H1 (cell line): Measurements from ENCODE around the gene SCN3B. TPM values are rescaled to one million over a fixed set of nuclear protein-coding genes. Genes with fewer than 3 reads are reported as not detected.

ENCODE experiments used
- CTCF ChIA-PET: fragments of 300-600 bp; sonication (Branson Sonifier 250); formaldehyde crosslinking; loops from one replicate; lab custom pipeline; 2021; ENCODE audit not compliant: partially characterized antibody; lab: Charles Lee
- POLR2A ChIA-PET: fragments of 300-600 bp; sonication (Branson Sonifier 250); formaldehyde crosslinking; loops from one replicate; lab custom pipeline; 2021; ENCODE audit warnings: inconsistent platforms; ENCODE audit not compliant: partially characterized antibody; lab: Charles Lee
- DNase-seq, 2 experiments: peaks; one replicate each; pipeline versions ENCODE4 v3.0.0 to v3.0.0-alpha.2; 2010 to 2022; ENCODE audit warnings: low spot score in 2 of 2, low read depth in 1 of 2, mixed read lengths in 1 of 2
- FAIRE-seq: peaks from 2 replicates; lab custom pipeline; 2011; peaks lifted over from hg19 to GRCh38; lab: Jason Lieb, UNC
- H2AFZ ChIP-seq: 2 replicates; pipeline ENCODE4 v1.8.1; 2012; ENCODE audit warnings: low read length, inconsistent platforms
- H2AK5ac ChIP-seq: 2 replicates; pipeline ENCODE4 v1.6.1; 2013; ENCODE audit warnings: low read depth, low read length
- H2BK120ac ChIP-seq: replicated peaks from 2 replicates; pipeline ENCODE3; 2013; ENCODE audit warnings: low read depth, low read length, inconsistent platforms
- H2BK12ac ChIP-seq: 2 replicates; pipeline ENCODE4 v1.6.1; 2013; ENCODE audit warnings: low read depth, low read length
- H2BK15ac ChIP-seq: 2 replicates; pipeline ENCODE4 v1.6.1; 2013; ENCODE audit warnings: low read length
- H2BK20ac ChIP-seq: 2 replicates; pipeline ENCODE4 v1.6.1; 2013; ENCODE audit warnings: low read length
- H2BK5ac ChIP-seq: 2 replicates; pipeline ENCODE4 v1.6.1; 2013; ENCODE audit warnings: low read depth, low read length
- H3K14ac ChIP-seq: 2 replicates; pipeline ENCODE4 v1.6.1; 2013; ENCODE audit warnings: inconsistent platforms; ENCODE audit not compliant: insufficient read length
- H3K18ac ChIP-seq: 2 replicates; pipeline ENCODE4 v1.6.1; 2013; ENCODE audit warnings: low read length; ENCODE audit errors: extremely low read depth
- H3K23ac ChIP-seq: 2 replicates; pipeline ENCODE4 v1.6.1; 2013; ENCODE audit warnings: inconsistent platforms; ENCODE audit not compliant: insufficient read length
- H3K23me2 ChIP-seq: 2 replicates; pipeline ENCODE4 v1.6.1; 2013; ENCODE audit warnings: low read depth, low read length
- H3K27ac ChIP-seq: 2 replicates; pipeline ENCODE4 v1.6.1; 2011; ENCODE audit warnings: low read depth, low read length, inconsistent platforms
- H3K27me3 ChIP-seq, 4 experiments: replicated peaks in 1 of 4; 1 replicate in 1 of 4; 2 replicates in 3 of 4; pipeline versions ENCODE4 v1.6.1 to v1.8.1; 2011 to 2013; ENCODE audit warnings: low read length in 3 of 4, mild to moderate bottlenecking in 3 of 4, inconsistent platforms in 2 of 4, mixed read lengths in 2 of 4, moderate library complexity in 1 of 4; ENCODE audit not compliant: control insufficient read depth in 3 of 4, insufficient read depth in 3 of 4; ENCODE audit errors: extremely low read depth in 1 of 4
- H3K36me3 ChIP-seq, 4 experiments: 2 replicates each; pipeline versions ENCODE4 v1.6.1 to v1.8.1; 2011 to 2013; ENCODE audit warnings: mild to moderate bottlenecking in 4 of 4, low read length in 3 of 4, moderate library complexity in 2 of 4, control low read depth in 1 of 4, inconsistent platforms in 1 of 4; ENCODE audit not compliant: insufficient read depth in 4 of 4, control insufficient read depth in 2 of 4
- H3K4ac ChIP-seq: replicated peaks from 2 replicates; pipeline ENCODE3; 2013; ENCODE audit warnings: low read length, low read depth, mixed read lengths, inconsistent platforms; ENCODE audit not compliant: insufficient read length
- H3K4me1 ChIP-seq, 4 experiments: replicated peaks in 1 of 4; 1 replicate in 1 of 4; 2 replicates in 3 of 4; pipeline versions ENCODE4 v1.6.1 to v1.8.1; 2011 to 2013; ENCODE audit warnings: low read length in 3 of 4, inconsistent platforms in 2 of 4, mixed read lengths in 1 of 4; ENCODE audit not compliant: insufficient read depth in 4 of 4, control insufficient read depth in 3 of 4
- H3K4me2 ChIP-seq, 2 experiments: 2 replicates each; pipeline versions ENCODE4 v1.6.1 to v1.8.1; 2011 to 2013; ENCODE audit warnings: low read depth in 2 of 2, low read length in 2 of 2, control low read depth in 1 of 2, inconsistent platforms in 1 of 2, mild to moderate bottlenecking in 1 of 2; ENCODE audit not compliant: insufficient read depth in 1 of 2
- H3K4me3 ChIP-seq, 4 experiments: fragments of 200-600, 300-600 bp in 1 of 4; sonication (generic), shearing (Covaris generic), sonication (Bioruptor Twin) in 1 of 4; 2 replicates each; pipeline versions ENCODE4 v1.5.1 to v1.8.1; 2011 to 2016; ENCODE audit warnings: low read length in 4 of 4, low read depth in 3 of 4, control low read depth in 2 of 4, inconsistent platforms in 2 of 4, mild to moderate bottlenecking in 2 of 4, mixed read lengths in 1 of 4, moderate library complexity in 1 of 4; ENCODE audit not compliant: insufficient read depth in 2 of 4; ENCODE audit errors: extremely low read depth in 1 of 4
- H3K56ac ChIP-seq: replicated peaks from 2 replicates; pipeline ENCODE3; 2013; ENCODE audit warnings: low read depth, mild to moderate bottlenecking, mixed read lengths, low read length, inconsistent platforms; ENCODE audit not compliant: insufficient read length
- H3K79me1 ChIP-seq: 2 replicates; pipeline ENCODE4 v1.6.1; 2013; ENCODE audit warnings: low read depth, low read length, control low read depth
- H3K79me2 ChIP-seq, 2 experiments: 2 replicates each; pipeline versions ENCODE4 v1.6.1 to v1.8.1; 2012 to 2013; ENCODE audit warnings: low read length in 2 of 2, mild to moderate bottlenecking in 2 of 2, inconsistent platforms in 1 of 2; ENCODE audit not compliant: insufficient read depth in 2 of 2, control insufficient read depth in 1 of 2
- H3K9ac ChIP-seq, 4 experiments: replicated peaks in 1 of 4; 1 replicate in 1 of 4; 2 replicates in 3 of 4; pipeline versions ENCODE4 v1.6.1 to v1.8.1; 2011 to 2013; ENCODE audit warnings: low read depth in 3 of 4, low read length in 3 of 4, control low read depth in 2 of 4, mild to moderate bottlenecking in 2 of 4, moderate library complexity in 2 of 4, inconsistent platforms in 1 of 4; ENCODE audit errors: extremely low read depth in 1 of 4
- H3K9me3 ChIP-seq, 2 experiments: 2 replicates each; pipeline versions ENCODE4 v1.6.1 to v1.8.1; 2012 to 2013; ENCODE audit warnings: mild to moderate bottlenecking in 2 of 2, moderate library complexity in 2 of 2, control low read depth in 1 of 2, inconsistent platforms in 1 of 2, low read depth in 1 of 2, low read length in 1 of 2, mixed read lengths in 1 of 2; ENCODE audit not compliant: insufficient read depth in 2 of 2
- H4K20me1 ChIP-seq, 2 experiments: replicated peaks in 1 of 2; 2 replicates each; pipeline versions ENCODE3 to v1.8.1; 2011 to 2013; ENCODE audit warnings: inconsistent platforms in 2 of 2, low read length in 2 of 2, mild to moderate bottlenecking in 1 of 2; ENCODE audit not compliant: insufficient read depth in 2 of 2, control insufficient read depth in 1 of 2
- H4K5ac ChIP-seq: 2 replicates; pipeline ENCODE4 v1.6.1; 2013; ENCODE audit warnings: low read length, low read depth, mixed read lengths, inconsistent platforms; ENCODE audit not compliant: insufficient read length
- H4K8ac ChIP-seq: 2 replicates; pipeline ENCODE4 v1.8.0; 2013; ENCODE audit warnings: mild to moderate bottlenecking, moderate library complexity, low read length, inconsistent platforms; ENCODE audit not compliant: insufficient read depth; ENCODE audit errors: extremely low read depth
- H4K91ac ChIP-seq: replicated peaks from 2 replicates; pipeline ENCODE3; 2013; ENCODE audit warnings: low read length, mixed read lengths, inconsistent platforms; ENCODE audit not compliant: insufficient read length
- ASH2L ChIP-seq: fragments of 200-600, 300-600 bp; sonication (generic); IDR thresholded peaks from one replicate; pipeline ENCODE4 v1.7.1; 2017; ENCODE audit warnings: low read length
- MAFK ChIP-seq: IDR thresholded peaks from 2 replicates; pipeline ENCODE4 v1.6.1; 2012; ENCODE audit warnings: low read depth, mild to moderate bottlenecking, improper control_type of control experiment, low read length
- RAD21 ChIP-seq, 2 experiments: IDR thresholded peaks in 1 of 2; conservative IDR thresholded peaks in 1 of 2; 2 replicates each; pipeline ENCODE4 v1.6.1; 2011; ENCODE audit warnings: low read depth in 2 of 2, low read length in 2 of 2, improper control_type of control experiment in 1 of 2, inconsistent platforms in 1 of 2, mild to moderate bottlenecking in 1 of 2, moderate library complexity in 1 of 2
- RNF2 ChIP-seq: fragments of 200-900, 300-1000 bp; sonication (generic); IDR thresholded peaks from 2 replicates; pipeline ENCODE4 v1.7.1; 2016; ENCODE audit warnings: borderline replicate concordance, low read depth, mild to moderate bottlenecking, antibody characterized with exemption, low read length; ENCODE audit not compliant: poor library complexity, severe bottlenecking; ENCODE audit errors: missing control alignments
- SAP30 ChIP-seq: fragments of 300-600 bp; sonication (generic); IDR thresholded peaks from 2 replicates; pipeline ENCODE4 v1.7.1; 2012; ENCODE audit warnings: low read length, moderate library complexity, mild to moderate bottlenecking, inconsistent platforms; ENCODE audit not compliant: insufficient read depth, insufficient replicate concordance
- SIRT6 ChIP-seq: IDR thresholded peaks from one replicate; pipeline ENCODE4 v1.7.1; 2012; ENCODE audit warnings: low read length, inconsistent platforms
- SP1 ChIP-seq: IDR thresholded peaks from 2 replicates; pipeline ENCODE4 v1.6.1; 2011; ENCODE audit warnings: low read depth, low read length
- SP4 ChIP-seq: IDR thresholded peaks from 2 replicates; pipeline ENCODE4 v1.6.1; 2012; ENCODE audit warnings: low read length, inconsistent platforms
- SRF ChIP-seq: IDR thresholded peaks from 2 replicates; pipeline ENCODE4 v1.6.1; 2011; ENCODE audit warnings: mild to moderate bottlenecking, low read depth, low read length, moderate library complexity
- WGBS, 2 experiments: shearing (Covaris generic) in 1 of 2; methylation state at CpG; one replicate each; pipeline versions ENCODE4 v1.1.6 to v1.1.7; 2013 to 2015; ENCODE audit warnings: low lambda C conversion rate in 2 of 2, mixed read lengths in 2 of 2, inconsistent platforms in 1 of 2, low coverage in 1 of 2, missing lambda C conversion rate in 1 of 2; ENCODE audit not compliant: insufficient replicate concordance in 2 of 2, insufficient coverage in 1 of 2, insufficient read length in 1 of 2; ENCODE audit errors: extremely low coverage in 1 of 2, missing lambda C conversion rate in 1 of 2; 5-methylcytosine and 5-hydroxymethylcytosine counted together
- polyA plus RNA-seq, 7 experiments: library from polyadenylated mRNA; depleted of rRNA in 3 of 7; stranded (reverse) in 5 of 7; unstranded in 2 of 7; fragments of >200 nt in 5 of 7; fragments of 200-250 nt in 2 of 7; gene quantifications; 1 replicate in 5 of 7; 2 replicates in 1 of 7; 4 replicates in 1 of 7; pipeline versions ENCODE4 v1.2.1 to v1.2.3, GENCODE V29; 2011 to 2013; ENCODE audit warnings: missing spikeins in 2 of 7, mixed read lengths in 2 of 7
- total RNA-seq: library from RNA; stranded (reverse); fragmentation: NEBNext Ultra II Directional; extraction: Animal tissue kit (Norgen Biotek cat#: 25700); gene quantifications from 2 replicates; pipeline ENCODE4 v1.2.1, GENCODE V29; 2021
- TF ChIP-seq, protein P1 (sequence below), 3 experiments: IDR thresholded peaks; 1 replicate in 2 of 3; 2 replicates in 1 of 3; pipeline versions ENCODE4 v1.5.1 to v1.6.1; 2011; ENCODE audit warnings: low read length in 3 of 3, mild to moderate bottlenecking in 3 of 3, inconsistent platforms in 2 of 3, low read depth in 1 of 3, moderate library complexity in 1 of 3; ENCODE audit not compliant: insufficient read depth in 1 of 3; ENCODE audit errors: control extremely low read depth in 1 of 3
- TF ChIP-seq, protein P2 (sequence below): IDR thresholded peaks from 2 replicates; pipeline ENCODE4 v1.6.1; 2012; ENCODE audit warnings: inconsistent platforms

SCN3B gene
- total and polyA plus RNA-seq, 2 of the 8 experiments (the other 6 are each of a cell fraction or from before 2014, with no cell fraction given) = 0.67 to 1.1 TPM

DNA sequence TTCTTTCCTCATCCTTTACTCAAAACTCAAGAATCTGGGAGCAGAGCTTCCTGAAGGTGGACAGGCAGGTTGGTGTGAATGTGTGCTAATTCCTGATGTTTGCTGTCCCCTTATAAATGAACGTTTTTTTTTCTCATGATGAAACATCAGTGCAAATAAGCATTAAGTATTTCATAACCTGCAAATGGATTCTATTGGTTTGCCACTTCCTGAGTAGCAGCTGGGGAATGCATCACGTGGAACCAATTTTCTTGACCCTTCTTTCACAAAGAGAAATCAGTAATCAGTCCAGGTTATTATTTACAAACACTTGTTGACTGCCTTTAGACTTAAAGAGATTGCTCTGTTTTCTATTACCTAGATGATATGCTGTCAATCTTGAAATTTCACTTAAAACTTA is 40.1 kb upstream of the SCN3B start:
- no peaks in the 10 kb centered on the region for H3K79me2 ChIP-seq
- H2AK5ac ChIP-seq = no peak overlapping the region
- CTCF ChIA-PET = interaction anchor here (0.7 to 2.0 kb wide), 4 partner anchors 11 to 22 kb away, joined by 3 to 7 read pairs (median 5); no protein-coding TSS in a partner anchor
- H3K56ac ChIP-seq = no peak overlapping the region
- no peaks in the 10 kb centered on the region for H3K9me3 ChIP-seq
- no peak overlapping the region for H3K4ac ChIP-seq
- no peak overlapping the region for H2BK20ac ChIP-seq
- no peaks in the 10 kb centered on the region for H3K36me3 ChIP-seq
- H3K9ac ChIP-seq = no peak overlapping the region
- no peaks in the 10 kb centered on the region for H3K79me1 ChIP-seq
- no peak overlapping the region for H4K91ac ChIP-seq
- no peak overlapping the region for H4K8ac ChIP-seq
- no peak overlapping the region for H2AFZ ChIP-seq
- no peak overlapping the region for H3K14ac ChIP-seq
- no peaks in the 10 kb centered on the region; a peak in 1 of 7 replicates for H3K27me3 ChIP-seq
- DNase-seq = no peak
- no peak overlapping the region for H3K4me3 ChIP-seq
- H2BK12ac ChIP-seq = no peak overlapping the region
- no peak overlapping the region for H3K18ac ChIP-seq
- H3K23ac ChIP-seq = no peak overlapping the region
- H2BK15ac ChIP-seq = no peak overlapping the region
- TF ChIP-seq SP1 (no peak), ASH2L (no peak), SAP30 (no peak), RAD21 (IDR thresholded peaks at IDR 0.05 in 1 of 2, conservative IDR thresholded peaks at IDR 0.05 in 1 of 2; ENCODE audit: low read depth in 2 of 2, low read length in 2 of 2) (no peak), SIRT6 (no peak), RNF2 (no peak), SP4 (no peak), MAFK (no peak), SRF (no peak)
- TF ChIP-seq, protein P1, sequence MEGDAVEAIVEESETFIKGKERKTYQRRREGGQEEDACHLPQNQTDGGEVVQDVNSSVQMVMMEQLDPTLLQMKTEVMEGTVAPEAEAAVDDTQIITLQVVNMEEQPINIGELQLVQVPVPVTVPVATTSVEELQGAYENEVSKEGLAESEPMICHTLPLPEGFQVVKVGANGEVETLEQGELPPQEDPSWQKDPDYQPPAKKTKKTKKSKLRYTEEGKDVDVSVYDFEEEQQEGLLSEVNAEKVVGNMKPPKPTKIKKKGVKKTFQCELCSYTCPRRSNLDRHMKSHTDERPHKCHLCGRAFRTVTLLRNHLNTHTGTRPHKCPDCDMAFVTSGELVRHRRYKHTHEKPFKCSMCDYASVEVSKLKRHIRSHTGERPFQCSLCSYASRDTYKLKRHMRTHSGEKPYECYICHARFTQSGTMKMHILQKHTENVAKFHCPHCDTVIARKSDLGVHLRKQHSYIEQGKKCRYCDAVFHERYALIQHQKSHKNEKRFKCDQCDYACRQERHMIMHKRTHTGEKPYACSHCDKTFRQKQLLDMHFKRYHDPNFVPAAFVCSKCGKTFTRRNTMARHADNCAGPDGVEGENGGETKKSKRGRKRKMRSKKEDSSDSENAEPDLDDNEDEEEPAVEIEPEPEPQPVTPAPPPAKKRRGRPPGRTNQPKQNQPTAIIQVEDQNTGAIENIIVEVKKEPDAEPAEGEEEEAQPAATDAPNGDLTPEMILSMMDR (IDR thresholded peaks at IDR 0.05; ENCODE audit: control extremely low read depth in 1 of 3, insufficient read depth in 1 of 3, low read depth in 1 of 3, low read length in 3 of 3) = no peak
- TF ChIP-seq, protein P2, sequence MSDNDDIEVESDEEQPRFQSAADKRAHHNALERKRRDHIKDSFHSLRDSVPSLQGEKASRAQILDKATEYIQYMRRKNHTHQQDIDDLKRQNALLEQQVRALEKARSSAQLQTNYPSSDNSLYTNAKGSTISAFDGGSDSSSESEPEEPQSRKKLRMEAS = no peak
- POLR2A ChIA-PET = no interaction called here
- no peak for FAIRE-seq
- no peak overlapping the region for H2BK5ac ChIP-seq
- no peak overlapping the region for H3K4me2 ChIP-seq
- no peaks in the 10 kb centered on the region for H4K20me1 ChIP-seq
- 80% methylated on average over 2 of the region's 2 CpGs; no CpG with 5 or more reads in 1 of the 2 experiments for WGBS, 2 experiments
- no peaks in the 10 kb centered on the region for H3K4me1 ChIP-seq
- H2BK120ac ChIP-seq = no peak overlapping the region
- no peaks in the 10 kb centered on the region; the same call in 1 of the 2 replicates for H3K23me2 ChIP-seq
- no peak overlapping the region for H4K5ac ChIP-seq
- H3K27ac ChIP-seq = no peak overlapping the region
